Myometrial cell (primary cell): ENCODE data around the gene RPS28. TPM values are rescaled to one million over a fixed set of nuclear protein-coding genes. Genes with fewer than 3 reads are reported as not detected.

ENCODE experiments used
- total RNA-seq: library from RNA; depleted of rRNA; stranded (reverse); fragments of >200 nt; gene quantifications from 2 replicates; pipeline ENCODE4 v1.2.3, GENCODE V29; 2015

The RPS28 gene
- 283 and 489 TPM in 2 replicates for total RNA-seq

GRCh38 chr19:8321067-8321985 is at the start of gene RPS28, which contains the start of gene NDUFA7:
Gene RPS28 (plus strand): TSS chr19:8321496. CDS start chr19:8321531, 35 bp downstream.
Gene NDUFA7 (minus strand): TSS chr19:8321375. CDS start chr19:8321358, 17 bp downstream.

GRCh38 chr19:8307965-8308866 is 13.1 kb upstream of the RPS28 start, which contains the start of gene CD320:
Gene CD320 (minus strand): TSS chr19:8308358. CDS start chr19:8308290, 68 bp downstream.

GRCh38 chr19:8342684-8343482 is 21.6 kb downstream of the RPS28 start, which contains the start of gene KANK3:
Gene KANK3 (minus strand): TSS chr19:8343262. CDS start chr19:8337828, 5,434 bp downstream.

GRCh38 chr19:8363803-8364771 is 42.8 kb downstream of the RPS28 start, which contains the start of gene ANGPTL4:
Gene ANGPTL4 (plus strand): TSS chr19:8364155. CDS start chr19:8364322, 167 bp downstream.

Other genes with a start within 250 kb of the RPS28 start
- gene FBN3, start 171.9 kb upstream of the RPS28 start, total RNA-seq, result not detected in 2 replicates
- 8.1 and 10.1 TPM in 2 replicates for gene CERS4, start 112.1 kb upstream of the RPS28 start, total RNA-seq
- gene CD320, start 13.1 kb upstream of the RPS28 start, total RNA-seq, result 105 and 133 TPM in 2 replicates
- 16.1 and 39.3 TPM in 2 replicates for gene NDUFA7, start 121 bp upstream of the RPS28 start, total RNA-seq
- 2.9 and 3.7 TPM in 2 replicates for gene KANK3, start 21.8 kb downstream of the RPS28 start, total RNA-seq
- 9.8 and 9.9 TPM in 2 replicates for gene ANGPTL4, start 42.7 kb downstream of the RPS28 start, total RNA-seq
- 13.8 and 14.1 TPM in 2 replicates for gene RAB11B, start 68.9 kb downstream of the RPS28 start, total RNA-seq
- gene MARCHF2, start 91.8 kb downstream of the RPS28 start, total RNA-seq, result 96.6 and 111 TPM in 2 replicates
- 100 and 117 TPM in 2 replicates for gene HNRNPM, start 123.5 kb downstream of the RPS28 start, total RNA-seq
- gene PRAM1, start 181.1 kb downstream of the RPS28 start, total RNA-seq, result not detected in 2 replicates
- gene ZNF414, start 192.7 kb downstream of the RPS28 start, total RNA-seq, result 2.7 and 14.7 TPM in 2 replicates